ENCODE data around the gene PYGO1. TPM values are rescaled to one million over a fixed set of nuclear protein-coding genes. Genes with fewer than 3 reads are reported as not detected.
"Not testable (repeated sequence)": the region's sequence is repeated elsewhere in the genome, so short reads cannot be mapped to it uniquely, and the experiment has no call there.

Gene PYGO1
- total RNA-seq, 3 donors from 2014 or later (not counting 1 experiment from before 2014, with no cell fraction given), result 0.16 TPM; not detected in 2

DNA sequence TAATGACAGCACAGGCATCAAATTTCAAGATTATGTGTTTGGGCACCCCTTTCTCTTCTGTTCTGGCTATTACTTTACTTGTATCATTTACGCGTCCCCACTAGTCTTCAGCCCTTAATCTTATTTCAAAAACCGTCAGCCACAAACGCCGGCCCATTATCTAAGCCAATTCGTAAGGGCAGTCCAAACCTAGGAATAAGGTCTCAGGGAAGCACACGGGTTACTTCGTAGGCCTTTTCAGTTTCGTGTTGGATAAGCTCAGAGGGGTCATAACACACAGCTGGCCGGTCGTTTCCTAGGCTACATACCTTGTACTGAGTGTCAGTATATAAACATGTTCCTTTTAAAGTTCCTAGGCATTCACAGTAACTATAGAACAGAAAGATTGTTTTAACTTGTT lies 75.0 kb downstream of the PYGO1 start:
- no peaks in the 10 kb centered on the region for H3K4me1 ChIP-seq (ENCODE audit: control insufficient read depth, insufficient read depth, low read length)

DNA sequence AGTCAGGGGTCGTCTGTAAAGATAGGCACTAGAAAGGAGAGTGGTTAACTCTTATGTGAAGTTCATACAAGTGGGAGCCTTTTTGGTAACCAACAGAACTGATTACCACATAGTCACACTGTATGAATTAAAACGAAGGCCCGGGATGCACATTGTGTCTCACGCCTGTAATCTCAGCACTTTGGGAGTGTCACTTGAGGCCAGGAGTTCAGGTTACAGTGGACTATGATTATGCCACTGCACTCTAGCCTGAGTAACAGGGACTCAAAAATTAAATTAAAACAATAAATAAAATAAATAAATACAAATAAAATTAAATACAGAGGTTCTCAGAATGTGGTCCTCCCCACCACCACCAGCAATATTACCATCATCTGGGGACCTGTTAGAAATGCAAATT lies 80.6 kb downstream of the PYGO1 start:
- TF ChIP-seq, protein P1, sequence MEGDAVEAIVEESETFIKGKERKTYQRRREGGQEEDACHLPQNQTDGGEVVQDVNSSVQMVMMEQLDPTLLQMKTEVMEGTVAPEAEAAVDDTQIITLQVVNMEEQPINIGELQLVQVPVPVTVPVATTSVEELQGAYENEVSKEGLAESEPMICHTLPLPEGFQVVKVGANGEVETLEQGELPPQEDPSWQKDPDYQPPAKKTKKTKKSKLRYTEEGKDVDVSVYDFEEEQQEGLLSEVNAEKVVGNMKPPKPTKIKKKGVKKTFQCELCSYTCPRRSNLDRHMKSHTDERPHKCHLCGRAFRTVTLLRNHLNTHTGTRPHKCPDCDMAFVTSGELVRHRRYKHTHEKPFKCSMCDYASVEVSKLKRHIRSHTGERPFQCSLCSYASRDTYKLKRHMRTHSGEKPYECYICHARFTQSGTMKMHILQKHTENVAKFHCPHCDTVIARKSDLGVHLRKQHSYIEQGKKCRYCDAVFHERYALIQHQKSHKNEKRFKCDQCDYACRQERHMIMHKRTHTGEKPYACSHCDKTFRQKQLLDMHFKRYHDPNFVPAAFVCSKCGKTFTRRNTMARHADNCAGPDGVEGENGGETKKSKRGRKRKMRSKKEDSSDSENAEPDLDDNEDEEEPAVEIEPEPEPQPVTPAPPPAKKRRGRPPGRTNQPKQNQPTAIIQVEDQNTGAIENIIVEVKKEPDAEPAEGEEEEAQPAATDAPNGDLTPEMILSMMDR (IDR thresholded peaks at IDR 0.05), result no peak
- ATAC-seq (no peak), DNase-seq (no peak)
- peaks cover 18 to 25% of the 10 kb centered on the region in 2 donors for H3K27me3 Mint-ChIP-seq (ENCODE audit: low read depth in 2 of 2)
- intact Hi-C loops (cut with micrococcal nuclease), result no loop called here
- Histone ChIP-seq H3K9me3 (ENCODE audit: control insufficient read depth, insufficient read depth, low read length) (no peaks in the 10 kb centered on the region), H3K27me3 (ENCODE audit: control insufficient read depth, insufficient read depth, low read length) (no peaks in the 10 kb centered on the region), H3K36me3 (ENCODE audit: control insufficient read depth, insufficient read depth, low read length) (no peaks in the 10 kb centered on the region), H3K4me3 (ENCODE audit: low read length) (no peak overlapping the region), H3K4me1 (ENCODE audit: control insufficient read depth, insufficient read depth, low read length) (no peaks in the 10 kb centered on the region), H3K27ac (ENCODE audit: low read length) (no peak overlapping the region)
- no peak overlapping the region for H3K4me3 Mint-ChIP-seq
- no peaks in the 10 kb centered on the region for H3K36me3 Mint-ChIP-seq
- no peaks in the 10 kb centered on the region for H3K9me3 Mint-ChIP-seq
- H3K27ac Mint-ChIP-seq, result no peak overlapping the region
- no peaks in the 10 kb centered on the region for H3K4me1 Mint-ChIP-seq
- WGBS (ENCODE audit: insufficient coverage), result 92% methylated on average over 4 of the region's 4 CpGs

More for the DNA sequence above, 75.0 kb downstream of the PYGO1 start:
- H3K9me3 Mint-ChIP-seq, result no peaks in the 10 kb centered on the region
- no peak overlapping the region for H3K27ac Mint-ChIP-seq
- no peak overlapping the region for H3K4me3 Mint-ChIP-seq
- H3K4me1 Mint-ChIP-seq, result no peaks in the 10 kb centered on the region
- peaks cover 0 to 8% of the 10 kb centered on the region in 2 donors for H3K27me3 Mint-ChIP-seq (ENCODE audit: low read depth in 2 of 2)
- Histone ChIP-seq H3K4me3 (ENCODE audit: low read length) (no peak overlapping the region), H3K9me3 (ENCODE audit: control insufficient read depth, insufficient read depth, low read length) (no peaks in the 10 kb centered on the region), H3K27me3 (ENCODE audit: control insufficient read depth, insufficient read depth, low read length) (no peaks in the 10 kb centered on the region), H3K27ac (ENCODE audit: low read length) (no peak overlapping the region), H3K36me3 (ENCODE audit: control insufficient read depth, insufficient read depth, low read length) (no peaks in the 10 kb centered on the region)
- DNase-seq (no peak), ATAC-seq (no peak)
- 86% methylated on average over 11 of the region's 11 CpGs for WGBS (ENCODE audit: insufficient coverage)
- TF ChIP-seq, protein P1 (IDR thresholded peaks at IDR 0.05), result no peak
- intact Hi-C loops (cut with micrococcal nuclease), result no loop called here
- no peaks in the 10 kb centered on the region for H3K36me3 Mint-ChIP-seq

DNA sequence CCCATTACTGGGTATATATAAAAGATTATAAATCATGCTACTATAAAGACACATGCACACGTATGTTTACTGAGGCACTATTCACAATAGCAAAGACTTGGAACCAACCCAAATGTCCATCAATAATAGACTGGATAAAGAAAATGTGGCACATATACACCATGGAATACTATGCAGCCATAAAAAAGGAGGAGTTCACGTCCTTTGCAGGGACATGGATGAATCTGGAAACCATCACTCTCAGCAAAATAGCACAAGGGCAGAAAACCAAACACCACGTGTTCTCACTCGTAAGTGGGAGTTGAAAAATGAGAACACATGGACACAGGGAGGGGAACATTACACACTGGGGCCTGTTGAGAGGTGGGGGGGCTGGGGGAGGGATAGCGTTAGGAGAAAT lies 82.7 kb downstream of the PYGO1 start:
- H3K27ac Mint-ChIP-seq; H3K4me3 ChIP-seq (ENCODE audit: low read length); H3K27ac ChIP-seq (ENCODE audit: low read length); DNase-seq; H3K36me3 ChIP-seq (ENCODE audit: control insufficient read depth, insufficient read depth, low read length); H3K4me1 ChIP-seq (ENCODE audit: control insufficient read depth, insufficient read depth, low read length); H3K9me3 Mint-ChIP-seq; H3K36me3 Mint-ChIP-seq; ATAC-seq; H3K9me3 ChIP-seq (ENCODE audit: control insufficient read depth, insufficient read depth, low read length); H3K4me1 Mint-ChIP-seq; H3K4me3 Mint-ChIP-seq; H3K27me3 ChIP-seq (ENCODE audit: control insufficient read depth, insufficient read depth, low read length); intact Hi-C loops (cut with micrococcal nuclease): not testable (repeated sequence)
- H3K27me3 Mint-ChIP-seq (ENCODE audit: low read depth in 2 of 2), result peaks cover 23 to 30% of the 10 kb centered on the region in 2 donors
- 69% methylated on average over 3 of the region's 5 CpGs for WGBS (ENCODE audit: insufficient coverage)

DNA sequence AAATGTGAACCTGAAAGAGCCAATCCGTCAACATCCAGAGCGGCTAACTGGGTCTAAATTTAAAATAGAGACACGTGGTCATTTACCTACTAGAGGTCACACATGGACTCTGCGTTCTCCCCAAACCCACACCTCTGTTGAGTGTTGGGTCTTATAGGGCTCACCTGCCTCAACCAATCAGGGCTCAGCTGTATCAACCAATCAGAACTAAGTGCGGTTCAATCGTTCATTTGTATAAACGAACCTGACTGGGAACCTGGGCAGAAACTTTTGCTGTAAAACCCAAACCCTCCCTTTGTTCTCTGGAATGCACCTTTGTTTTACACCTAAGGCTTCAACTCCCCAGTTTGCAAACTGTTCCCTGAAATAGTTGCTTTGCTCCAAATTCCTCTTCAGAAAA lies 89.0 kb downstream of the PYGO1 start:
- Mint-ChIP-seq H3K27me3 (ENCODE audit: low read depth in 2 of 2) (peaks cover 17 to 21% of the 10 kb centered on the region in 2 donors), H3K27ac (no peak overlapping the region), H3K4me3 (peak overlapping the region; percentile 92), H3K36me3 (no peaks in the 10 kb centered on the region), H3K4me1 (peaks cover 10 to 12% of the 10 kb centered on the region in 2 donors), H3K9me3 (no peaks in the 10 kb centered on the region)
- intact Hi-C loops (cut with micrococcal nuclease), result no loop called here
- WGBS (ENCODE audit: insufficient coverage), result 91% methylated on average over 7 of the region's 7 CpGs
- H3K27ac ChIP-seq (ENCODE audit: low read length), result no peak overlapping the region
- TF ChIP-seq, protein P1 (IDR thresholded peaks at IDR 0.05), result no peak
- ATAC-seq (no peak), DNase-seq (no peak)
- H3K9me3 ChIP-seq (ENCODE audit: control insufficient read depth, insufficient read depth, low read length), result no peaks in the 10 kb centered on the region
- H3K4me3 ChIP-seq (ENCODE audit: low read length), result no peak overlapping the region
- H3K36me3 ChIP-seq (ENCODE audit: control insufficient read depth, insufficient read depth, low read length), result no peaks in the 10 kb centered on the region
- peaks cover 6% of the 10 kb centered on the region for H3K4me1 ChIP-seq (ENCODE audit: control insufficient read depth, insufficient read depth, low read length)
- peaks cover 2% of the 10 kb centered on the region for H3K27me3 ChIP-seq (ENCODE audit: control insufficient read depth, insufficient read depth, low read length)

DNA sequence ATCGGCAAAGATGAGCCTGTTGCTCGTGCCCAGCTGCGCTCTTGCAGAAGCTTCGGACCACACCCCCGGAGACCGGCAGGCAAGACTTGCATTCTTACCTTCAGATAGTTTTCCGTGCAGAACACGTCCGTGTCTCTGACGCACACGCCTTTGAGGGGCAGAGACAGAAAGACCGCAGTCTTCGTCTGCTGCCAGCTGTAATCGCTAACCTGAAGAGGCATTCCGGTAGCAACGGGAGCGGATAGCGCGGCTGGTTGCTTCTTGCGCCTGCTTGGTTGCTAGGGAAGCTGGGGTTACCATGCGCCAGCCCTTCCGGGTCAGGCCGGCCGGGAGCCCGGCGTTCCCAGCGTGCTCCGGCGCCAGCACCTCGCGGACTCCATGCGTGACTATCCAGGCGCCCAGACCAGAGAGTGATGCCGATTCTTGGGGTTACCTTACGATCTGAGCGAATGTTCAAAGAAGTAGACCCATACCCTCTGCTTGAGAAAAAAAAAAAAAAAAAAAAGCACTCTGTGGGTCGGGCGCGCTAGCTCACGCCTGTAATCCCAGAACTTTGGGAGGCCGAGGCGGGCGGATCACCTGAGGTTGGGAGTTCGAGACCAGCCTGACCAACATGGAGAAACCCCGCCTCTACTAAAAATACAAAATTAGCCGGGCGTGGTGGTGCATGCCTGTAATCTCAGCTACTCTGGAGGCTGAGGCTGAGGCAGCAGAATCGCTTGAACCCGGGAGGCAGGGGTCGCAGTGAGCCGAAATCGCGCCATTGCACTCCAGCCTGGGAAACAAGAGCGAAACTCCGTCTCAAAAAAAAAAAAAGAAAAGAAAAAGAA lies 89.8 kb downstream of the PYGO1 start:
- intact Hi-C loops (cut with micrococcal nuclease); H3K27ac ChIP-seq (ENCODE audit: low read length): not testable (repeated sequence)

More for the DNA sequence above, 89.8 kb downstream of the PYGO1 start:
- peak overlapping the region; percentile 92 for H3K4me3 Mint-ChIP-seq
- H3K4me1 Mint-ChIP-seq, result peaks cover 10 to 12% of the 10 kb centered on the region in 2 donors
- H3K4me1 ChIP-seq (ENCODE audit: control insufficient read depth, insufficient read depth, low read length); H3K9me3 ChIP-seq (ENCODE audit: control insufficient read depth, insufficient read depth, low read length); H3K9me3 Mint-ChIP-seq; H3K36me3 Mint-ChIP-seq; H3K27me3 ChIP-seq (ENCODE audit: control insufficient read depth, insufficient read depth, low read length); H3K36me3 ChIP-seq (ENCODE audit: control insufficient read depth, insufficient read depth, low read length): not testable (repeated sequence)
- ATAC-seq, result peak; percentile 83 to 91 (median 88)
- H3K4me3 ChIP-seq (ENCODE audit: low read length), result peak overlapping the region; percentile 70
- 12% methylated on average over 55 of the region's 55 CpGs for WGBS (ENCODE audit: insufficient coverage)
- DNase-seq, result peak; percentile 48 to 86
- H3K27me3 Mint-ChIP-seq (ENCODE audit: low read depth in 2 of 2), result peaks cover 11 to 12% of the 10 kb centered on the region in 2 donors
- H3K27ac Mint-ChIP-seq, result peak overlapping the region; percentile 54 to 59
